HepG2 (cell line): ENCODE measurements around the gene MGMT. TPM values are rescaled to one million over a fixed set of nuclear protein-coding genes. Genes with fewer than 3 reads are reported as not detected.

Experiments
- ATAC-seq: fragments of 200-7000 bp; cut with Tn5 transposase; 3 replicates; pipeline ENCODE4 v1.9.1; 2020; ENCODE audit warnings: mild to moderate bottlenecking, moderate library complexity
- BruUV-seq: library from RNA; stranded (reverse); fragments of 400-500 nt; replicated peaks from 2 replicates; lab custom pipeline; 2021; lab: Mats Ljungman, UMichigan
- CTCF ChIA-PET: fragments of 300-600 bp; formaldehyde crosslinking; extraction: SDS; loops from one replicate; lab custom pipeline; 2021; ENCODE audit warnings: low total read pairs, inconsistent platforms, low intra/inter-chr PET ratio; lab: Yijun Ruan, JAX
- POLR2A ChIA-PET: fragments of 350-600 bp; sonication (Branson Sonifier 250); formaldehyde crosslinking; loops from one replicate; lab custom pipeline; 2020; ENCODE audit warnings: antibody characterized with exemption, inconsistent platforms; lab: Yijun Ruan, JAX
- DNase-seq: peaks from one replicate; pipeline ENCODE4 v3.0.0-alpha.2; 2015; ENCODE audit warnings: low spot score
- FAIRE-seq: peaks from 3 replicates; lab custom pipeline; 2011; peaks lifted over from hg19 to GRCh38; lab: Jason Lieb, UNC
- H2AFZ ChIP-seq: one replicate; pipeline ENCODE4 v1.6.1; 2011; ENCODE audit warnings: low read length, inconsistent platforms
- H3K27ac ChIP-seq: fragments of 300-600 bp; 3 replicates; pipeline ENCODE4 v1.8.0; 2011; ENCODE audit warnings: mixed run types, mild to moderate bottlenecking, mixed read lengths, low read length, inconsistent platforms; ENCODE audit not compliant: insufficient read depth; ENCODE audit errors: extremely low read length
- H3K27me3 ChIP-seq, 2 experiments: fragments of 200-600 bp in 1 of 2; 2 replicates in 1 of 2; 3 replicates in 1 of 2; pipeline versions ENCODE4 v1.6.0 to v1.8.0; 2011; ENCODE audit warnings: low read length in 2 of 2, mild to moderate bottlenecking in 2 of 2, moderate library complexity in 2 of 2, inconsistent platforms in 1 of 2; ENCODE audit not compliant: insufficient read depth in 2 of 2, control insufficient read depth in 1 of 2
- H3K36me3 ChIP-seq, 2 experiments: fragments of 200-600 bp in 1 of 2; replicated peaks in 1 of 2; 2 replicates in 1 of 2; 3 replicates in 1 of 2; pipeline versions ENCODE4 v1.5.1 to v1.8.0; 2011; ENCODE audit warnings: low read length in 2 of 2, inconsistent platforms in 1 of 2; ENCODE audit not compliant: insufficient read depth in 2 of 2, control insufficient read depth in 1 of 2
- H3K4me1 ChIP-seq: 2 replicates; pipeline ENCODE4 v1.5.1; 2012; ENCODE audit warnings: low read length, inconsistent platforms; ENCODE audit not compliant: insufficient read depth
- H3K4me2 ChIP-seq: 2 replicates; pipeline ENCODE4 v1.6.0; 2011; ENCODE audit warnings: low read depth, low read length, inconsistent platforms
- H3K4me3 ChIP-seq, 3 experiments: fragments of 200-600 bp in 1 of 3; sonication (generic), shearing (Covaris generic) in 1 of 3; replicated peaks in 1 of 3; 2 replicates each; pipeline ENCODE4 v1.5.1; 2011 to 2016; ENCODE audit warnings: low read length in 3 of 3, inconsistent platforms in 2 of 3, low read depth in 2 of 3, mild to moderate bottlenecking in 2 of 3, control low read depth in 1 of 3, mixed read lengths in 1 of 3; ENCODE audit not compliant: insufficient read depth in 1 of 3
- H3K79me2 ChIP-seq: one replicate; pipeline ENCODE4 v1.6.1; 2011; ENCODE audit warnings: low read length, inconsistent platforms; ENCODE audit not compliant: insufficient read depth
- H3K9ac ChIP-seq: 2 replicates; pipeline ENCODE4 v1.6.0; 2011; ENCODE audit warnings: mild to moderate bottlenecking, low read depth, low read length, inconsistent platforms; ENCODE audit not compliant: insufficient read depth
- H3K9me3 ChIP-seq: 2 replicates; pipeline ENCODE4 v1.5.1; 2012; ENCODE audit warnings: mild to moderate bottlenecking, low read length
- H4K20me1 ChIP-seq: 2 replicates; pipeline ENCODE4 v1.6.0; 2011; ENCODE audit warnings: inconsistent platforms, mild to moderate bottlenecking, low read length, moderate library complexity; ENCODE audit not compliant: insufficient read depth
- MIER3 ChIP-seq: IDR thresholded peaks from 2 replicates; pipeline ENCODE4 v1.6.1; 2016; ENCODE audit warnings: missing compliant biosample characterization, borderline replicate concordance
- RFXANK ChIP-seq: IDR thresholded peaks from 2 replicates; pipeline ENCODE4 v1.6.1; 2016
- SMYD3 ChIP-seq: sonication (generic); formaldehyde crosslinking; IDR thresholded peaks from 2 replicates; pipeline ENCODE4 v1.8.1; 2023; ENCODE audit warnings: mild to moderate bottlenecking, missing genetic modification reagents
- SRF ChIP-seq: IDR thresholded peaks from 2 replicates; pipeline ENCODE4 v1.6.1; 2011; ENCODE audit warnings: mild to moderate bottlenecking, low read depth, low read length, moderate library complexity
- TAF1 ChIP-seq: sonication (generic); formaldehyde crosslinking; IDR thresholded peaks from 2 replicates; pipeline ENCODE4 v1.4.0; 2020; ENCODE audit warnings: missing genetic modification reagents
- ZBTB46 ChIP-seq: sonication (generic); formaldehyde crosslinking; IDR thresholded peaks from 2 replicates; pipeline ENCODE4 v1.4.0; 2020; ENCODE audit warnings: mild to moderate bottlenecking, missing genetic modification reagents, borderline replicate concordance
- ZNF121 ChIP-seq: sonication (generic); formaldehyde crosslinking; IDR thresholded peaks from 2 replicates; pipeline ENCODE4 v1.5.0; 2020; ENCODE audit warnings: mild to moderate bottlenecking, missing genetic modification reagents
- ZNF678 ChIP-seq: sonication (generic); formaldehyde crosslinking; IDR thresholded peaks from 2 replicates; pipeline ENCODE4 v1.4.0; 2020; ENCODE audit warnings: mild to moderate bottlenecking, missing genetic modification reagents
- WGBS: methylation state at CpG from one replicate; pipeline ENCODE4 v1.1.6; 2017; ENCODE audit warnings: low lambda C conversion rate; 5-methylcytosine and 5-hydroxymethylcytosine counted together
- in situ Hi-C: cut with HindIII; loops from 2 replicates; pipeline ENCODE4 v1.10.0; 2017; ENCODE audit warnings: low pct_unique_long_range_greater_than_20kb; ENCODE audit not compliant: extremely low pct_ligation_motif_present
- intact Hi-C: fragments of 100-400 bp; cut with micrococcal nuclease; formaldehyde crosslinking; loops from one replicate; pipeline ENCODE4 v1.10.0; 2022; ENCODE audit not compliant: unreplicated experiment
- polyA plus RNA-seq, 8 experiments: library from polyadenylated mRNA; depleted of rRNA in 3 of 8; stranded (reverse) in 7 of 8; unstranded in 1 of 8; fragments of >200 nt; fragmentation: Illumina TruSeq in 4 of 8; extraction: Trizol in 4 of 8; gene quantifications; 2 replicates each; pipeline versions ENCODE4 v1.2.1 to v1.2.3, GENCODE V29; 2011 to 2016; ENCODE audit warnings: low read depth in 4 of 8, missing spikeins in 1 of 8, mixed read lengths in 1 of 8; ENCODE audit not compliant: insufficient read depth in 1 of 8
- total RNA-seq, 5 experiments: library from RNA; depleted of rRNA; stranded (reverse); fragments of >200 nt; fragmentation: Illumina TruSeq; extraction: Trizol; gene quantifications; 2 replicates each; pipeline ENCODE4 v1.2.3, GENCODE V29; 2016; ENCODE audit warnings: low read depth in 1 of 5

The MGMT gene
- total and polyA plus RNA-seq, 2 of the 13 experiments (the other 11 are each of a cell fraction or from before 2014, with no cell fraction given): 12.0 to 19.5 TPM

GRCh38 chr10:129777687-129778086, 310.6 kb downstream of the MGMT start (continued):
- TF ChIP-seq MIER3 (CRISPR knock-in tag) (no peak), SRF (no peak), ZNF678 (CRISPR knock-in tag) (no peak), SMYD3 (CRISPR knock-in tag) (no peak)
- TF ChIP-seq, all 625 proteins: peak for 0

GRCh38 chr10:129778571-129778970, 311.5 kb downstream of the MGMT start:
- no TSS peak for BruUV-seq
- FAIRE-seq (no peak), ATAC-seq (no peak), DNase-seq (no peak)
- Histone ChIP-seq H3K79me2 (no peaks in the 10 kb centered on the region), H3K27ac (no peak overlapping the region), H3K4me2 (no peak overlapping the region), H3K9ac (no peak overlapping the region), H2AFZ (no peak overlapping the region), H3K4me1 (peaks cover 7% of the 10 kb centered on the region; the same call in 1 of the 2 replicates), H4K20me1 (no peaks in the 10 kb centered on the region), H3K4me3 (no peak overlapping the region), H3K36me3 (no peaks in the 10 kb centered on the region), H3K9me3 (no peaks in the 10 kb centered on the region), H3K27me3 (no peaks in the 10 kb centered on the region)
- intact Hi-C loops: no loop called here
- ChIA-PET POLR2A (no interaction called here), CTCF (no interaction called here)
- in situ Hi-C loops: no loop called here
- no peak for TF ChIP-seq RFXANK
- no peak for TF ChIP-seq ZBTB46 (CRISPR knock-in tag)
- TF ChIP-seq TAF1 (CRISPR knock-in tag): no peak
- no peak for TF ChIP-seq ZNF121
- WGBS: 95% methylated on average over 12 of the region's 13 CpGs
